Measurements from ENCODE around the gene SPRING1.

Gene SPRING1

GRCh38 chr12:116774020-116774419 is 36.2 kb upstream of the SPRING1 start:
- no peak overlapping the region for H3K4me3 ChIP-seq (ENCODE audit: low read depth, low read length)
- DNase-seq (ENCODE audit: low read depth), result no peak
- no peak for TF ChIP-seq CTCF (IDR thresholded peaks at IDR 0.05; ENCODE audit: low read depth, low read length, missing control alignments)

DNA sequence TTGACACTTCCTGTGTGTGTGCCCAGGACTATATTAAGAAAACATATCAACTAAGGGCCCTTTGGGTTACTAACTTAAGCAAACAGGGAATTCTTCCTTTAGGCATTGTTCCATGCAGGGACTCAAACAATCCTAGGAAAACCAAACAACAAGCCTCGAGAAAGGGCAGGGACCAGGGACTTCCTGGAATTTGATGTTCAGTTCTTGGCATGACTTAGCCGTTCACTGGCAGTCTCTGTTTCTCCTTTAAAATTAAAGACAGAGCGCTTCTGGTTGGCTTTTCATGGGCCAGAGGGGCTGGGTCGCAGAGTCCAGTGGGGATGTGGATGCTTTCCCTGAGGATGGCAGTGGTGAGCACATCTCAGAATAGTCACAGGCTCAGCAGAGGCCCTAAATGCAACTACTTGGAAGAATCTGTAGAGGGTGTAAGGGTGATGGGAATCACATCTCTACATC is 35.4 kb upstream of the SPRING1 start:
- TF ChIP-seq CTCF (IDR thresholded peaks at IDR 0.05; ENCODE audit: low read depth, low read length, missing control alignments), result no peak
- H3K4me3 ChIP-seq (ENCODE audit: low read depth, low read length), result no peak overlapping the region
- no peak for DNase-seq (ENCODE audit: low read depth)

DNA sequence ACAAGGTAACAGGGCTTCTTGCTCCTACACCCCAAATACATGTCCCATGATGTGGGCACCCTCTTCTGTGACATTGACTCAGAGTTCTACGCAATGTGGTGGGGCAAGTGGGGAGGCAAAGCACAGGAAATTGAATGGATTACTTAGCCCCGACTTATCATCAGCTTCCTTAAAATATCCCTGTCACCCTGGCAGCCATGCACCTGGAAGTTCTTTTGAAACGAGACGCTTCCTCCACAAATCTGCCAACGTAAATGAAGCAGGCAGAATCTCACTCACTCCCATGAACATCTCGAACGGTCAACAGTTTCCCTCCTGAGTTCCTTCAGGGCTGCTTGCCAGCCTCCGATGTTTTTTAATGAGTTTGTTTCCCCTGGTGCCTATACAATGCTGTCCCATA is 33.8 kb upstream of the SPRING1 start:
- no peak overlapping the region for H3K4me3 ChIP-seq (ENCODE audit: low read depth, low read length)
- TF ChIP-seq CTCF (IDR thresholded peaks at IDR 0.05; ENCODE audit: low read depth, low read length, missing control alignments), result no peak
- DNase-seq (ENCODE audit: low read depth), result no peak

DNA sequence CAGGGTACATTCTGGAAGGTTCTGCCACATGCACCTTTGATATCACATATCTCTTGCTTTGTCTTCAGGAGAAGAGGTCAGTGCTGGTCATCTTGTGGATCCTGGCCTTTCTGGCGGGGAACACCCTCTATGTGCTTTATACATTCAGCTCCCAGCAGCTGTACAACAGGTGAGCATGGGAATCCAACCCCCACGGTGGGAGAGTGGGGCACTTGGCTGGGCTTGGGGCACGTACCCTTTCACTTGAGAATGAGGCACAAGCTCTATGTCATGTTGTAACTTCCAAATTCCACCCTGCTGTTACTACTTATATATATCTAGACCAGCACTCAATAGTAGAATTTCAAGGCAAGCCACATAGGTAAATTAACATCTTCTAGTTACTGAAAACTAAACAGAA is 28.9 kb upstream of the SPRING1 start:
- no peak for TF ChIP-seq CTCF (IDR thresholded peaks at IDR 0.05; ENCODE audit: low read depth, low read length, missing control alignments)
- DNase-seq (ENCODE audit: low read depth), result no peak

DNA sequence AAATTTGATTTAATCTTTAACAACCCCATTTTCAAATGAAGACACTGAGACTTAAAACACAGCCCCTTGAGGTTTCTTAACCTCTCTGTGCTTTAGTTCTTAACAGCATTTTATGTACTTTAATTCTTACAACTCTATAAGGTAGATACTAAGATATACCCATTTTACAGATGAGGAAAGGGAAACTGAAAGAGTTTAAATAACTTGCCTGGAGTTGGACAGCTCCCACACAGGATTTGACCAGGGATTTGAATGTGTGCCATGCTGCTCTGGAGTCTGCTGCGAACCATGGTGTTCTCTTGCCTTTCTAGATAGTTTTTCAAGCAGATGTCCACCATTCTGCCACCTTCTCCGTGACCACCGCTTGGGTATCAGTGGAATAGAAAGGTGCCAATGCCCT is 28.4 kb upstream of the SPRING1 start:
- no peak for DNase-seq (ENCODE audit: low read depth)
- no peak for TF ChIP-seq CTCF (IDR thresholded peaks at IDR 0.05; ENCODE audit: low read depth, low read length, missing control alignments)

More for the DNA sequence above, 28.9 kb upstream of the SPRING1 start:
- no peak overlapping the region for H3K4me3 ChIP-seq (ENCODE audit: low read depth, low read length)

GRCh38 chr12:116765271-116765670 is 27.4 kb upstream of the SPRING1 start:
- DNase-seq (ENCODE audit: low read depth), result no peak
- TF ChIP-seq CTCF (IDR thresholded peaks at IDR 0.05; ENCODE audit: low read depth, low read length, missing control alignments), result no peak
- no peak overlapping the region for H3K4me3 ChIP-seq (ENCODE audit: low read depth, low read length)

More for the DNA sequence above, 28.4 kb upstream of the SPRING1 start:
- no peak overlapping the region for H3K4me3 ChIP-seq (ENCODE audit: low read depth, low read length)

DNA sequence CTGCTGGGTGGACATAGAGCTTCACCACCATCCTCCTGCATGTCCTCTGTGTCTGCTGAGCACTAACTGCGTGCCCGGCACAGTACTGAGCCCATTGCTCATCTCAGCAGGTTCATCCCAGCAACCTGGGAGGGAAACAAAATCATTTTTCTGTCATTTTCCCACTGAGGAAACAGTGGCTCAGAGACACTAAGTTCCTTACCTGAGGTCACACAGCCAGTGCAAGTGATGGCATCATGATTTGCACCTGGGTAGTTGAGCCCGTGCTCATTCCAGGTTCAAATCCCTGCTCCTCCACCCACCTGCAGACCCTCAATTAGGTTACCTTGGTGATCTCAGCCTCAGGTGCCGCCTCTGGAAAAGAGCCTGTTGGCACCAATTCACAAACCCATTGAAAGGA is 23.6 kb upstream of the SPRING1 start:
- no peak for TF ChIP-seq CTCF (IDR thresholded peaks at IDR 0.05; ENCODE audit: low read depth, low read length, missing control alignments)
- no peak overlapping the region for H3K4me3 ChIP-seq (ENCODE audit: low read depth, low read length)
- DNase-seq (ENCODE audit: low read depth), result no peak
